Lower leg skin (tissue), 4 donors: ENCODE measurements around the gene KRTAP10-3. TPM values are rescaled to one million over a fixed set of nuclear protein-coding genes. Genes with fewer than 3 reads are reported as not detected.

Experiments
- DNase-seq, 2 donors: peaks; one replicate each; pipeline ENCODE4 v3.0.0-alpha.2; 2019; ENCODE audit warnings: low spot score in 2 of 2
- H3K4me3 ChIP-seq: fragments of 200-600 bp; sonication (generic); 2 replicates; pipeline ENCODE4 v1.5.1; 2017; ENCODE audit warnings: mild to moderate bottlenecking, low read depth; ENCODE audit not compliant: poor library complexity, severe bottlenecking
- POLR2A ChIP-seq, 2 donors: fragments of 450-650 bp; IDR thresholded peaks; one replicate each; pipeline ENCODE4 v1.6.1; 2016 to 2017; ENCODE audit warnings: antibody characterized with exemption in 2 of 2, mild to moderate bottlenecking in 1 of 2, moderate library complexity in 1 of 2
- WGBS, 2 donors: methylation state at CpG; one replicate each; pipeline ENCODE4 v1.1.5; 2018; 5-methylcytosine and 5-hydroxymethylcytosine counted together
- intact Hi-C: fragments of 100-400 bp; cut with DNase I; formaldehyde crosslinking; loops from one replicate; pipeline ENCODE4 v1.15.0; 2023; ENCODE audit warnings: low total_unique reads
- total RNA-seq, 4 donors: library from RNA; depleted of rRNA; stranded (reverse); fragments of >200 nt; gene quantifications; one replicate each; pipeline ENCODE4 v1.1.0, GENCODE V29; 2016
- TF ChIP-seq, protein P1 (sequence below), 3 donors: fragments of 450-650 bp; IDR thresholded peaks; one replicate each; pipeline ENCODE4 v1.5.1; 2016; ENCODE audit warnings: antibody characterized with exemption in 3 of 3, mild to moderate bottlenecking in 3 of 3, moderate library complexity in 2 of 3

KRTAP10-3 gene
- total RNA-seq, 4 donors from 2014 or later: 4.8 TPM; not detected in 3

DNA sequence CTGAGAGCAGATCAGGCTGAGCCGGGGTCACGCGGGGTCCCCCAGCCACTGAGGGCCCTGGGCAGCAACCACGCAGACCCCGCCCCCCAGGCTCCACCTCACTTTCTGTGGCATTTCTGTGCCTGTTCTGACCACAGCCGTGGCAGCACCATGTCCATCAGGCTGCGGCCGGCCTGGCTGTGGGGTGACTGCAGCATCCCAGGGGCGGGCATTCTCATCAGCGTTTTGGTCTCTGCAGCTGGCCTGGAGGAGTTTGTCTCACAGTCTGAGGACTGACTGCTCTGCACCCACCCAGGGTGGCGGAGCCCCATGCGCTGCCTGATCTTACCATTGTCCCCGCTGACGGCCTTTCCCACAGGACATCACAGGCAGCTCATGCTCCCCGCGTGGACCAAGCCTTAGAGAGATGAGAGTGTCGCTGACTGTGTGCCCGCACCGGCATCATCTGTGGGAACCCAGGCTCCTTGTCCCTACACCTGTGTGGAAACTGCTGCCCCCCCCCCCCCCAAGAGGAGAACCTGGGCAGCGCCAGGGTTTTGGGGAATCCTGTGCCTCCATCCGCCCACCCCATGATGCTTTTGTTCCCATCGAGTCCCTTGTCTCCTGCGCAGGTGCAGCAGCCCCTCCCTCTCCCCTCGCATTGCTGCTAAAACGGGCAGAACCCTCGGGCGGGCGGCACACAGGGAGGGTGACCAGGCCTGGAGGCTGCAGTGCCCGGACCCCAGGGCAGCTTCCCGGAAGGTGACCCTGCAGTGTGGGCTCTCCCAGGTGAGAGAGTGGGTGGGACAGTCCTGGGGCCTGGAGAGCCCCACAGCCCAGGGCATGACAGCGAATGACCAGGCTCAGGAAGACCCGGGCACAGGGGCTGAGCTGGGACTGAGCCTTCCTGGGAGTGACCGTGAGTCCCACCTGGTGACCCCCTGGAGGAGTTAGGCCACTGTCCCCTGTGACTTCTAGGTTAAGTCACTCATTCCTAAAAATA, 20.4 kb downstream of the KRTAP10-3 start:
- no peak overlapping the region for H3K4me3 ChIP-seq
- DNase-seq: peak in 1 of 2 donors; percentile 75
- intact Hi-C loops: no loop called here
- WGBS, 2 donors: 93 to 96% methylated on average over 25 to 32 of the region's 33 CpGs
- TF ChIP-seq POLR2A (IDR thresholded peaks at IDR 0.05): no peak
- TF ChIP-seq, protein P1, sequence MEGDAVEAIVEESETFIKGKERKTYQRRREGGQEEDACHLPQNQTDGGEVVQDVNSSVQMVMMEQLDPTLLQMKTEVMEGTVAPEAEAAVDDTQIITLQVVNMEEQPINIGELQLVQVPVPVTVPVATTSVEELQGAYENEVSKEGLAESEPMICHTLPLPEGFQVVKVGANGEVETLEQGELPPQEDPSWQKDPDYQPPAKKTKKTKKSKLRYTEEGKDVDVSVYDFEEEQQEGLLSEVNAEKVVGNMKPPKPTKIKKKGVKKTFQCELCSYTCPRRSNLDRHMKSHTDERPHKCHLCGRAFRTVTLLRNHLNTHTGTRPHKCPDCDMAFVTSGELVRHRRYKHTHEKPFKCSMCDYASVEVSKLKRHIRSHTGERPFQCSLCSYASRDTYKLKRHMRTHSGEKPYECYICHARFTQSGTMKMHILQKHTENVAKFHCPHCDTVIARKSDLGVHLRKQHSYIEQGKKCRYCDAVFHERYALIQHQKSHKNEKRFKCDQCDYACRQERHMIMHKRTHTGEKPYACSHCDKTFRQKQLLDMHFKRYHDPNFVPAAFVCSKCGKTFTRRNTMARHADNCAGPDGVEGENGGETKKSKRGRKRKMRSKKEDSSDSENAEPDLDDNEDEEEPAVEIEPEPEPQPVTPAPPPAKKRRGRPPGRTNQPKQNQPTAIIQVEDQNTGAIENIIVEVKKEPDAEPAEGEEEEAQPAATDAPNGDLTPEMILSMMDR (IDR thresholded peaks at IDR 0.05): no peak

DNA sequence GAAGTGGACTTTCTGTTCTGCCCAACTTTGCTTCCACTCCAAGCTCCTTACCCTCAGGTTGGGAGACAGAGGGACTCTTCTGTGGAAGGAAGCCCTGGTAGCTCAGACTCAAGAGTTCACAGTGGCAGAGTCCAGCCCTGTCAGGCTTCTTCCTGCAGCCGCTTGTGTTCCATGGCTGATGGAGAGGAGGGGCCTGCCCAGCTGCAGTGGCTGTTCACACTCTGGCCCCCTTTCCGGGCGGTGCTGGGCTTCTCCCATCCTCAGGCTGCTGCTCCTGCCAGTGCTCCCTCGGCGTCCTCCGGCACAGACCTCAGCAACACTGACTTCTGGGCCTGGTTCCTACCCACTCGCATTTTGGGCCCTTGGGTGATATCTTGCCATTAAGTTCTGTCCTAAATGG, 22.6 kb downstream of the KRTAP10-3 start:
- no peak overlapping the region for H3K4me3 ChIP-seq
- DNase-seq: peak in 1 of 2 donors; percentile 71
- 60% methylated on average over 7 of the region's 7 CpGs for WGBS, 2 donors
- intact Hi-C loops: no loop called here
- TF ChIP-seq, protein P1 (IDR thresholded peaks at IDR 0.05): no peak
- TF ChIP-seq POLR2A (IDR thresholded peaks at IDR 0.05): no peak

DNA sequence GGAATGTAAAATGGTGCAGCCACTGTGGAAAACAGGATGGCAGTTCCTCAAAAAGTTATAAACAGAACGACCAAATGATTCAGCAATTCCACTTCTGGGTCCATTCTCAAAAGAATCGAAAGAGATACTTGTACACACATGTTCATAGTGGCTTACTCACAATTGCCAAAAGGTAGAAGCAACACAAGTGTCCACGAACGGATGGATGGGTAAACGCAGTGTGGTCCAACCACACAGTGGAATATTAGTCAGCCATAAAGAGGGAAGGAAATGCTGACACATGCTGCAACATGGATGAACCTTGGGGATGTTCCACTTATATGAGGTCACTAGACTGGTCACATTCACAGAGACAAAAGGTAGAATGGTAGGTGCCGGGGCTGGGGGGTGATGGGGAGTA, 23.9 kb downstream of the KRTAP10-3 start:
- TF ChIP-seq, protein P1 (IDR thresholded peaks at IDR 0.05): no peak
- no peak for TF ChIP-seq POLR2A (IDR thresholded peaks at IDR 0.05)
- WGBS, 2 donors: 85% methylated on average over 6 of the region's 6 CpGs
- intact Hi-C loops: no loop called here
- no peak overlapping the region for H3K4me3 ChIP-seq
- DNase-seq: peak in 1 of 2 donors; percentile 57

DNA sequence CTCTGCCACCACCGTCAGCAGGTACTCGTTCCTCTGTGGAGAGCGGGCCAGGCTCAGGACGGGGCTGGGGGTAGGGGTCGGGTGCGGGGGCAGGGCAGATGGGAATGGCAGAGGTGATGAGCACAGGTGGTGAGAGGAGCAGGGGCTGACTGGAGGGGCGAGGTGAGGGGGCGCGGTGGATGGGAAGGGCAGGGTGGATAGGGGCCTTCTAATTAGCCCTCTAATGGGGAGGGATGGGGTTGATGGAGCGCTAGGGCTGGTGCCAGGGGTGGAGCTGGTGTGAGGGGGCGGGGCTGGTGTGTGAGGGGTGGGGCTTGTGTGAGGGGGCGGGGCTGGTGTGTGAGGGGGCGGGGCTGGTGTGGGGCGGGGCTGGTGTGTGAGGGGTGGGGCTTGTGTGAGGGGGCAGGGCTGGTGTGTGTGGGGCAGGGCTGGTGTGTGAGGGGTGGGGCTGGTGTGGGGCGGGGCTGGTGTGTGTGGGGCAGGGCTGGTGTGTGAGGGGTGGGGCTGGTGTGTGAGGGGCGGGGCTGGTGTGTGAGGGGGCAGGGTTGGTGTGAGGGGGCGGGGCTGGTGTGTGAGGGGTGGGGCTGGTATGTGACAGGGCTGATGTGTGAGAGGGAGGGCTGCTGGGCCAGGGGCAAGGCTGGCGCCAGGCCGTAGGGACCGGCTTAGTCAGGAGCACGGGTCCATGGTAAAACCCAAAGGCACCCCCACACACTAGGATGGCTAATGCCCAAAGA, 24.5 kb downstream of the KRTAP10-3 start:
- intact Hi-C loops: no loop called here
- H3K4me3 ChIP-seq: no peak overlapping the region
- 92 to 93% methylated on average over 15 to 19 of the region's 21 CpGs for WGBS, 2 donors
- peak in 1 of 2 donors; percentile 59 for DNase-seq
- no peak for TF ChIP-seq POLR2A (IDR thresholded peaks at IDR 0.05)
- TF ChIP-seq, protein P1 (IDR thresholded peaks at IDR 0.05): no peak

DNA sequence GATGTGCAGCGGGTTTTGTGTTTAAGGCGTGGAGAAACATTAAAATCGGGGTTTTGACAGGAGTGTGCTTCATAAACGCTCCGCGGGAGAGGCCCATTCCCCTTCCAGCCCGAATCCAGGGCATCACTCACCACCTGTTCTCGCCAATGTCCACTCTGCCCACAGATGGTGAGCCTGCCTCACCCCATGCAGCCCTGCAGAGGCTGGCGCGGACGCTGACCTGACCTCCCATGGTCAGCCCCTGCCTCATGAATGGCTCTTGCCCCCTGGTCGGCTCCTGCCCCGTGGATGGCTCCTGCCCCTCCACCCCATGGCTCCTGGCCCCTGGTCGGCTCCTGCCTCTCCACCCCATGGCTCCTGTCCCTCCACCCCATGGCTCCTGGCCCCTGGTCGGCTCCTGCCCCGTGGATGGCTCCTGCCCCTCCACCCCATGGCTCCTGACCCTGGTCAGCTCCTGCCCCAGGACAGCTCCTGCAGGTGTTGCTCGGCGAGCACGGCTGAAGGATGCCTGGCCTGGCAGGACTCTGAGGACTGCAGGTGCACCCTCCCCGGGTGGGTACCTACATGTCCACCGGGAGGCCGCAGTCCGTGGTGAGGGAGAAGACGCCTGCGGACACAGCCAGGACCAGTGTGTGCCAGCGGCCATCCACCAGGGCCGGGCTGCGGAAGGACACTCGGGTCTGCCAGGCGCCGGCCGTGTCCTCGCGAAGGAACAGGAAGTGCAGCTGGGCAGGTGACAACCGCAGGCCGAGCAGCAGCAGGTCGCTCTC, 25.3 kb downstream of the KRTAP10-3 start:
- intact Hi-C loops: no loop called here
- DNase-seq: peak in 1 of 2 donors; percentile 68
- TF ChIP-seq, protein P1 (IDR thresholded peaks at IDR 0.05): no peak
- no peak for TF ChIP-seq POLR2A (IDR thresholded peaks at IDR 0.05)
- no peak overlapping the region for H3K4me3 ChIP-seq
- 91 to 95% methylated on average over 34 to 36 of the region's 37 CpGs for WGBS, 2 donors
